ENCODE measurements around the gene TMED6.
"Not testable (repeated sequence)": the region's sequence is repeated elsewhere in the genome, so short reads cannot be mapped to it uniquely, and the experiment has no call there.

Gene TMED6

GRCh38 chr16:69296771-69297170 lies 54.8 kb downstream of the TMED6 start:
- DNase-seq, result not testable (repeated sequence)

GRCh38 chr16:69294051-69294450 lies 57.5 kb downstream of the TMED6 start:
- no peak for DNase-seq

- DNase-seq, result no peak
Measured at GRCh38 chr16:69293401-69293800, 58.2 kb downstream of the TMED6 start.
